DMS153 (cell line): ENCODE measurements around the gene CGNL1.

Experiments used
- DNase-seq: peaks from one replicate; lab custom pipeline; 2025; lab: John Stamatoyannopoulos, UW

CGNL1 gene

DNA sequence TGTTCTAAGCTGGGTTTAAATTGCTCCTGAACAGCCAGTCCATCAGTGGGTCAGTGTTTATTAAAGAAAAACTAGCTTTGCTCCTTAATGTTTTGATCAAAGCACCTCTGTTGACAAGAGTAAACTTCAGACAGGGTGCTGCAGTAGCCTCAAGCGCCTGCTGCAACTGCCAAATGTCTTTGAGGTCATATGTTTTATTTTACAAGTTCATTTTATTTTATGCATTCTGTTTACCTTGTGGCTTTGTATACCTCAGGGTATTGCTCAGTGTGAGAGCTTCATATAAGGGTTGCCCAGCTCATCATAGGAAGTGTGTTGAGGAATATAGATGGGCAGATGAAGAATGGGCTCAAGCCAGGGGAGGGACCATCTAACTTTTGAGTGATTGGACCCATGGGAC is 223.9 kb downstream of the CGNL1 start:
- DNase-seq = no peak
